ENCODE measurements around the gene RFX6.
"Not testable (repeated sequence)": the region's sequence is repeated elsewhere in the genome, so short reads cannot be mapped to it uniquely, and the experiment has no call there.

Gene RFX6

GRCh38 chr6:116876635-116877611, at the start of gene RFX6:
Gene RFX6 (plus strand): TSS chr6:116877242. CDS start chr6:116877276, 34 bp downstream.
- no peak for DNase-seq

GRCh38 chr6:116827561-116828240, 49.3 kb upstream of the RFX6 start:
- no peak for DNase-seq

GRCh38 chr6:116828983-116829382, 48.1 kb upstream of the RFX6 start, which contains the start of gene GPRC6A:
Gene GPRC6A (minus strand): TSS chr6:116829083. CDS start chr6:116829013, 70 bp downstream.
- no peak for DNase-seq

GRCh38 chr6:116834526-116834925, 42.5 kb upstream of the RFX6 start:
- not testable (repeated sequence) for DNase-seq

- DNase-seq = no peak
These were observed 40.3 kb upstream of the RFX6 start for GRCh38 chr6:116836606-116837342.

- DNase-seq = no peak
These were observed 37.0 kb upstream of the RFX6 start for GRCh38 chr6:116840091-116840490.

GRCh38 chr6:116842459-116842858, 34.6 kb upstream of the RFX6 start:
- DNase-seq = no peak

- DNase-seq = no peak
These were observed 29.8 kb upstream of the RFX6 start for GRCh38 chr6:116847227-116847626.

- DNase-seq = no peak
These were observed 19.0 kb upstream of the RFX6 start for GRCh38 chr6:116858060-116858459.

- DNase-seq = no peak
These were observed 17.8 kb upstream of the RFX6 start for GRCh38 chr6:116859264-116859663.

GRCh38 chr6:116866281-116866871, 10.7 kb upstream of the RFX6 start:
- DNase-seq = no peak

- no peak for DNase-seq
These were observed 4.3 kb upstream of the RFX6 start for GRCh38 chr6:116872771-116873170.

GRCh38 chr6:116876107-116876506, 935 bp upstream of the RFX6 start:
- DNase-seq = no peak

GRCh38 chr6:116877743-116878142, 701 bp downstream of the RFX6 start:
- no peak for DNase-seq

- no peak for DNase-seq
These were observed 4.2 kb downstream of the RFX6 start for GRCh38 chr6:116881236-116881635.

- DNase-seq = no peak
These were observed 6.0 kb downstream of the RFX6 start for GRCh38 chr6:116883005-116883404.

GRCh38 chr6:116884530-116884929, 7.5 kb downstream of the RFX6 start:
- no peak for DNase-seq

GRCh38 chr6:116887168-116887567, 10.1 kb downstream of the RFX6 start:
- DNase-seq = no peak

- no peak for DNase-seq
These were observed 10.9 kb downstream of the RFX6 start for GRCh38 chr6:116887894-116888293.

- DNase-seq = no peak
These were observed 11.8 kb downstream of the RFX6 start for GRCh38 chr6:116888732-116889360.

- DNase-seq = no peak
These were observed 17.6 kb downstream of the RFX6 start for GRCh38 chr6:116894669-116895068.

- no peak for DNase-seq
These were observed 18.9 kb downstream of the RFX6 start for GRCh38 chr6:116895935-116896334.
